HG03558 (cell line): ENCODE results near the gene SLC13A2.

Experiments used
- ATAC-seq: cut with Tn5 transposase; IDR thresholded peaks from one replicate; pipeline ENCODE4 v1.9.1; 2021; ENCODE audit warnings: moderate number of reproducible peaks; ENCODE audit not compliant: unreplicated experiment; ENCODE audit errors: extremely low read depth

SLC13A2 gene

DNA sequence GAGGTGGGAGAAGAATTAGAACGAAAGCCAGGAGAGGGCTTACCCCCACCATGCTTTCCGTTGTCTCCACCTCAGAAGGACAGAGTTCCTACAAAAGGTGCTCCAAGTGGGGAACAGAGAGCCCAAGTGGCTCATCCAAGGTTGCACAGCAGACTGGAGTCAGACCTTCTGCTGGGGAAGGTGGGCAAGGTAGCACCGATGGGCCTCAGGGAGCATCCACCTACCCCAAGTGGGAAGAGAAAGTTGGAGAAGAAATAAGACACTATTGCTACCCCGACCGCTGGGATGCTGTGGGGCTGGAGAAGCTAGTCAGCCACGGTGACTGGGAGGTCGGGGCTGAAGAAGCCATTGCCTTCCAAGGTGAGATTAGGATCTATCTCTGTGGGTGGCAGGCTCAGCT lies 57.5 kb downstream of the SLC13A2 start:
- no peak for ATAC-seq

DNA sequence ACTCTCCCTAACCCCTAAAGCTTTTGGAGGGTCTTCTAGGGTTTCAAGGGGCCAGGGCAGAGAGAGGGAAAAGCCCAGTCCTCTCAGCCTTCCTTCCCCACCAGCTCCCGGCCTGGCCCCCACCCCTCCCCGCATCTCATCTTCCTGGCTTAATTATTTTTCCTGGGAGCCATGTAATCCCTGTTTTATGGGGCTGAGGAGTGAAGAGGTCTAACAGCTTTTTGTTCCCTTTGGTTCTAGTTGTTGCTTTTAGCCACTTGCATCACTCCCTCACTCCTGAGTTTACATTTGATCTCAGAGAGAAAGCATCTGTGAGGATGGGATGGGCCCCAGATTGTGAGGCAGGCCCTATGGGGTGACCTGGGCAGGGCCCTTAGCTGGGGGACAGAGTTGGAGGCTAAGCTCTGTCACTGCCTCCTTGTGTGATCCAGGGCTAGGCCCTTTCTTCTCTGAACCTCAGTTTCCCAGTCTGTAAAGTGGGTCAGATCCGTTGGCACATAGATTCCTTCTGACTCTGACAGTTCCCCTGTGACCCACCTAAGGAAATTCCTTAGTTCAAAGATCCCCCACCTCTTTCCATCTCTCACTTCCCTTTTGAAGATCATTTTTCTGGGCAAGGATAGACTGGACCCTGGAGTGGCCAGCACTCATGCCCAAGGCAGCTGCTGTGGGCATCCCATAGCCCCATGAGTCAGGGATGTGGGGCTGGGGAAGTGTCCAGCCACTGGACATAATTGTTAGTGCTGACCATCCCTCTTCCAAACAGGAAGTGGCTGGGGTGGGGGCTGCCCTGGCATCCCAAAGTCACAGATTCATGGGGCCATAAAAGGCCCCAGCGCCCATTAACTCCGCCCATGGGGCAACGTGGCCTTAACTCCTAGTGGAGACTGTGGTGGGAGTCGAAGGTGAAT lies 58.9 kb downstream of the SLC13A2 start:
- ATAC-seq: no peak

DNA sequence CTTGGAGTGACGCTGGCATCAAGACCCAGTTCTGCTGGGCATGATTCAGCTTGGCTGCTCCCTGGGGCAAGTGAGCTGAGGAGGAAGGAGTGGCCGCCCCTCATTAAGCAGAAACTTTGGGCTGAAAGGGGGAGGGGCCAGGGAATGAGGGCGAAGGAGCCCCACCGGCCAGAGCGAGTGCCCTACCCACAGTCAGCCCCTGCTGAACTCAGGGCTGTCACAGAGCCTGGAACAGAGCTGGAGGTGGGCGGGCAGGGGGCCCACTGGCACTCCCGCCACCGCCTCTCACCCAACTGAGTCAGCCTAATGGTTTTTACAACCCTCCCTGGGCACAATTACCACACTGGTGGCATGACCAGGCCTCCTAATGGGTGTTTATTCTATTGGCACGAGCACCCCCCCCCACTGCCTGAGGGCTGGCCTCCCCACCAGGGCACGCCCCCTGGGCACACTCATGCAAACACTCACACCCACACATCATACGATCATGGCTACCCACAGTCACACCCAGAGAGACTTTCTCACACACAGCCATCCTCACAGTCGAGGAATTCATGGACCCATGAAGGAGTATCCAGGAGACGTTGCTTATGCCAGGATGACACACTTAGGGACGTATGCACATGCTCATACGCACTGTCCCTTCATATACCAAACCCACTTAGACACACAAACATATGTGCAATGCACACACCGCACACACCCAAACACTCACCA lies 59.8 kb downstream of the SLC13A2 start:
- ATAC-seq: no peak

DNA sequence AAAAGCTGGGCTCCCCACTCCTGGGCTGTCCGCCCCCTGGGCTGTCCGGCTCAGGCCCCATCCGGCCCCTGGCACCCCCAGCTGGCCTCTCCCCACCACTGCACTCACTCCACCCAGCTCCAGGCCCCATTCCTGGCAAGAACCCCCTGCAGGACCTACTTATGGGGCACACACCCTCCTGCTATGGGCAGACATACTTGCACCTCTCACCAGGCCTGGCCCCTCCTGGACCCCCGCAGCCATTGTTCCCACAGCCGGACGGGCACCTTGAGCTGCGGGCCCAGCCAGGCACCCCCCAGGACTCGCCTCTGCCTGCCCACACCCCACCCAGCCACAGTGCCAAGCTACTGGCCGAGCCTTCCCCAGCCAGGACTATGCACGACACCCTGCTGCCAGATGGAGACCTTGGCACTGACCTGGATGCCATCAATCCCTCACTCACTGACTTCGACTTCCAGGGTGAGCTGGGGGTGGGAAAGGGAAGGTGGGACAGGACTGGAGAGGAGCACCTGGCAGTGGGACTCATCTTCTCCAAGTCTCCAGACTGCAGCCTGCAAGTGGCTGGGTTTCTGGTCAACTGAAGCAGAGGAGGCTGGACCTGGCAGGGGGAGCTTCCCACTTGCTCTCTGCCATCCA lies 61.4 kb downstream of the SLC13A2 start:
- ATAC-seq: no peak

DNA sequence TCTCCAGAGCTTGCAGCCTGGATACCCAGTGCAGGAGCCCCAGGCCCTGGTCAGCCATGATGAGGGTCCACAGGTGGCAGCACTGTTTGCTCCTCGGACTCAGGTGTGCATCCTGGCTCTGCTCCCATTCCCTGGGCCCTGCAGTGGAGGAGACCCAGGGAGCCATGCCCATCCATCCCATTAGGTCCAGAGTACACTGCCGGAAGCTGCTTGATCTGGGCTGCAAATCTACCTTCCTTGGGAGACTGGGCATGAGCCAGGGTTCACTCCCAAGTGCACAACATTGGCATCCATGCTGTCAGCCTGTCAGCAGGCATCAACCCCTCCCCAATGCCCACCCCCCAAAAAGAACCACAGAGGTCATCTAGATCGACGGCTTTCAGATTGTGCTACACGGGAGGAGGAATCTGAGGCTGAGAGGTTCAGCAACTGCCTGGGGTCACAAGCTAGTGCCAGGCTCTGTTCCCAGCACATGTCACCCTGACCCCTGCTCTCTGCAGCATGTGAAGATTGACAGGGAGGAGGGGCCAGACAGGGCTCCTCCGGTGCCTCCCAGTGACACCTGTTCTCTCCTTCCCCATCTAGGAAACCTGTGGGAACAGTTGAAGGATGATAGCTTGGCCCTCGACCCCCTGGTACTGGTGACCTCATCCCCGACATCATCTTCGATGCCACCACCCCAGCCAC lies 63.2 kb downstream of the SLC13A2 start:
- no peak for ATAC-seq

DNA sequence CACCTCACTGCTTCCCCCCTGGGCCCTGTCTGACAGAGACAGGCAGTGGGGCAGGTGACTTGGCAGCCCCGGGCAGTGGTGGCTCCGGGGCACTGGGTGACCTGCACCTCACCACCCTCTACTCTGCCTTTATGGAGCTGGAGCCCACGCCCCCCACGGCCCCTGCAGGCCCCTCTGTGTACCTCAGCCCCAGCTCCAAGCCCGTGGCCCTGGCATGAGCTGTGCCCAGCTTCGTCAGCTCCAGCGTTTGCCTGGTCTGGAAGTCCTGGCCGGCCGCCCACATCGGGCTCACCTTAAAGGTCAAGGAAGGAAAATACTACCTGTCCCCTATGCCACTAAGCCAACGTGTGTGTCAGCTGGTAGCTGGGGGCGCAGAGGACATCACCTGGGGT lies 63.8 kb downstream of the SLC13A2 start:
- no peak for ATAC-seq

DNA sequence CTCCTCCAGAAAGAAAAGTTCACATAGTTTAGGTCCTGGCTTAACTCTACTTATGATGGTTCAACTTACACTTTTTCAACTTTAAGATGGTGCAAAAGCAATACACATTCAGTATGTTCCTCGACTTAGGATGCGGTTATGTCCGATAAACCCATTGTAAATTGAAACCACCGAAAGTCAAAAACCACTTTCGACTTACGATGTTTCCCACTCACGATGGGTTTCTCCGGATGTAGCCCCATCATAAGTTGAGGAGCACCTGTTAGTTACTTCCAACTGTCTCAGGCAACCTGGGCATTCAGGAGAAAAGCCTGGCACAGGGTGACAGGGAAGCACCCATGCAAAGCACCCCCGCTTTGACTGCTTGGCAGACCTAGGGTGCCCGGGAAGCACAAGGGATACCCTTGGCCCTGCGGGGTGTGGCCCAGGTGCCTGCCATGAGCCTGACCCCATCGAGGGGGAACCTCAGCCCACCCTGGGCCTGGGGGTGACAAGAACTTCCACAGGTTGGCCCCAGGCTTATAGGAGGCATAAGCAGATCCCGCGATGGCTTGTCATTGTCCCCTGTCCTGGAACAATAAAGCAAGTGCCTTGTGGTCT lies 65.0 kb downstream of the SLC13A2 start:
- no peak for ATAC-seq

DNA sequence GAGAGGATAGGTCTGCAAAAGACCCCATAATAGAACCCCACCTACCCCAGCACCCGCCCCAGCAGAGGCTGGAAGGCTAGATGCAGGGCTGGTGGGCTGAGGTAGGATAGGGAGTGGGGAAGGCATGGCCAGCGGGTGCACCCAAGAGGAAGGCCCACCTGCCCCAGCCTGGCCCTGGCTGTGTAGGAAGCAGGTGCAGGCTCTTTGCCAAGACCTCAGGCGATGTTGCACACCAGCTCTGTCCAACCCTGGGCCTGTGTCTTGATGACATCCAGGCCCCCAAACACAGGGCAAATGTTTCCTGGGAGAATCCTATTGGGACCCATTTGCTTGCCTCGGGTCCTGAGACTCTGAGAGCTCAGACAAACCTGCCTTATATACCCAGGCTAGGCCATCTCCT lies 66.8 kb downstream of the SLC13A2 start:
- no peak for ATAC-seq

DNA sequence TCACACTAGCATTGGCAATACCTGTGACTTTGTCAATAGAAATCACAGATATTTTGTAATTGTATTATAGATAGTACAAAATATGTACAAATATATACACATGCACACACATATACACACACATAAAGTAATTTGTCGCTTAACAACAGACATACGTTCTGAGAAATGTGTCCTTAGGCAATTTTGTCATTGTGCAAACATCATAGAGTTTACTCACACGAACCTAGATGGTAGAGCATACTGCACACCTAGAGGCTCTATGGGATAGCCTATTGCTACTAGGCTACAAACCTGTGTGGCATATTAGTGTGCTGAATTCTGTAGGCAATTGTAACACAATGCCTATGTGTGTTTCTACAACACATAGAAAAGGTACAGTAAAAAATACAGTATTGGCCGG lies 68.0 kb downstream of the SLC13A2 start:
- ATAC-seq: no peak

DNA sequence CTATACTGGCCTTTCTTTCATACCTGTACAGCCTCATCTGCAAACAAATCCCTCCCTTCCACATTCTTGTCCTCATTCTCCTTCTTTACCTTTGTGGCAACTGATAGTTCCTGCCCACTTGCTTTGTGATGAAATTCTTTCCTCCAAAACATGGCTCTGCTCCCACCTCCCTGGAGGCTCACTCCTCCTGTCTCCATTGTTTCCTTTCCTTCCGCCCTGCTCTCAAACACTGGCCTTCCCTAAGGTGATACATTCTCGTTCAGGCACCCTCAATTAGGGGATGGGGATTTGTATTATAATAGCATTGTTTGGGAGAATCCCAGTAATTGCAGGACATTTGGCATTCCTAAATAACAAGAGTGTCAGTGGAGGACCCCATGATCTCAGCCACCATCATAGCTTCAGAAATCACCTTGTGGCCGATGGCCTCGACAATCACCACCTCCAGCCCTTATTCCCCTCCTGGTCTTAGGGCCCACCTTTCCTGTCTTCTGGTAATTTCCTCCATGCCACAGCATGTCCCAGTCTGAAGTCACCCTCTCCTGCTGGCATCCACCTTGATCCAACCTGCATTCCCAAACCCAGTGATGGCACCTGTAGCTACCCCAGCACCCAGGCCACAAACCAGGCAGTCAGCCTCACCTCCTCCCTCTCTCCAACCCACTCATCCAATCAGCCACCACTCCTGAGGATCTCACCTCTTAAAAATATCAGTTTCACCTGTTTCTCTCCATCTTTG lies 71.1 kb downstream of the SLC13A2 start:
- ATAC-seq: no peak

DNA sequence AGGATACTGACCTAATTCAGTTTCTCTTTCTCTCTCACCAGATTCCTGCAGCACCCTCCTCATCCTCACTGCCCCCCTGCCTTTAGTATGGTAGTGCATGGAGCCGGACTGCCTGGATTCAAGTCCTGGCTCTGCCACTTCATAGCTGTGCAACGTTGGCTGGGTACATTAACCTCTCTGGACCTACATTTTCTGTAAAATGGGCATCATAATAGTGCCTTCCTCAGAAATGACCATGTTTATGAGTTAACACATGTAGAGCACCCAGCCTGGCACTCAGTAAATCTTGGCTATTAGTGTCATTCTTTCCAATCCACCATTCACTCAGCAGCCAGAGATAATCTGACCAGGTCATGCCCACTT lies 71.7 kb downstream of the SLC13A2 start:
- ATAC-seq: no peak

DNA sequence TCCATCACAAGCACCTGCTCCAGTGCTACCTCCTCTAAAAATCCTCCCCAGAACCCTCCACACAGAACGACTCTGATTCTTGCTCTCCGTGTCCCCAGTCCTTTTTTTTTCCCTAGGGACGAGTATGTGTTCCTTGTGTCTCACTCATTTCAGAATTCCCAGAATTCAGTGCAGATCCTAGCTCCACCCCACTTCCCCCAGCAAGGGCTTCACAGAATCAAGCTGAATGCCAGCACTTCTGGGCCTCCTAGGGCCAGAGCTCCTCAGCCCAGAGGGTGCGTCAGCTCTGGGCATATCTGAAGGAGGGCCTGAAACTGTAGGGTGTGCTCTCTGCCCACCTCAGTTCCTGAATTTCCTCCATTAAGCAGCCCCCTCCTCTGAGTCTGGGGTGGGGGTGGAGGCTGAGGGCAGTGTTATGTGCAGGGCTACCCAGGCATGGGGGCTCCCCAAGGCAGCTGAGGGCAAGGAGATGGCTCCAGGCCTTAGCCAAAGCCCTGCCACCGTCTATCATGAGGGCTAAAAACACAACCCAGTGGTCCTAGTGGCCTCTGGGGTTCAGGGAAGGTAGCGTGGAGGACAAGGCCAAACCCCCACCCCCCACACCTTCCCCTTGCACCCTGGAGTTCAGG lies 72.5 kb downstream of the SLC13A2 start:
- ATAC-seq: no peak

DNA sequence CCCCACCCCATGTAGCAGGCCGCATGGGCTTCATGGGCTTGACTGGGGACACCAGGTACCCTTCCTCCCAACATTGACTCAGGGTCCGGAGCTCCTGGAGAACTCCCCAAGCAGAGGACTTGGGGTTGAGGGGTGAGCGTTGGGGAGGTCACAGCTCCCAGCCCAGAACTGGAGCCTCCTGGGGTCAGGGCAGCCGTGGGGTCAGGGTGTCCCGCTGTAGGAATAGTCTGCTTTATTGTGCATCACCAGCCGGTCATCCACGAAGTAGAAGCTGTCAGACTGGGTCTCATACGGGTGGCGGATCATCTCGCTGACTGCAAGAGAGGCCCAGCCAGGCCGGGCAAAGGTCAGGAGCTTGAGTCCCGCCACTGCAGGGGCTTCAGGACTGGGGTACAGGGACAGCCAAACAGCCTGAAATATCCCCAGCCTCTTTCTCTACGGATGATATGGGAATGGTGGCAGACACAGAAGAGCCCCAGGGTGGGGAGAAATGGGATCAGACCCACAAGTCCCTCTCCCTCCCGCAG lies 73.7 kb downstream of the SLC13A2 start:
- no peak for ATAC-seq
